Tibial artery (tissue), 4 donors: Measurements from ENCODE around the gene MYOZ2.
A peak's percentile ranks its signal among the peaks of the same experiment; 100 is the strongest.

Source experiments
- DNase-seq, 2 donors: peaks; one replicate each; pipeline ENCODE4 v3.0.0-alpha.2; 2019
- H3K27ac ChIP-seq, 2 donors: fragments of 200-600 bp; sonication (generic) in 1 of 2; 1 replicate in 1 of 2; 2 replicates in 1 of 2; pipeline ENCODE4 v1.5.1; 2018 to 2019; ENCODE audit warnings: mild to moderate bottlenecking in 1 of 2
- H3K27me3 ChIP-seq, 2 donors: fragments of 200-600 bp; sonication (generic) in 1 of 2; one replicate each; pipeline versions ENCODE4 v1.5.1 to v1.6.0; 2016 to 2019
- H3K36me3 ChIP-seq, 3 donors: fragments of 200-600 bp; sonication (generic) in 2 of 3; one replicate each; pipeline ENCODE4 v1.5.1; 2016 to 2019; ENCODE audit warnings: mild to moderate bottlenecking in 2 of 3
- H3K4me1 ChIP-seq, 4 donors: fragments of 200-600 bp; sonication (generic) in 2 of 4; 1 replicate in 3 of 4; 2 replicates in 1 of 4; pipeline ENCODE4 v1.5.1; 2016 to 2019
- H3K4me3 ChIP-seq, 2 donors: fragments of 200-600 bp; sonication (generic) in 1 of 2; 1 replicate in 1 of 2; 2 replicates in 1 of 2; pipeline ENCODE4 v1.5.1; 2018 to 2019; ENCODE audit warnings: mild to moderate bottlenecking in 2 of 2
- H3K9me3 ChIP-seq, 3 donors: fragments of 200-600 bp; sonication (generic) in 1 of 3; one replicate each; pipeline ENCODE4 v1.5.1; 2016 to 2019
- intact Hi-C: fragments of 100-400 bp; cut with DNase I; formaldehyde crosslinking; loops from one replicate; pipeline ENCODE4 v1.15.0; 2023; ENCODE audit warnings: low total_unique reads
- TF ChIP-seq, protein P1 (sequence below), 2 experiments: fragments of 200-600 bp in 1 of 2; fragments of 450-650 bp in 1 of 2; IDR thresholded peaks; one replicate each; pipeline ENCODE4 v1.5.1; 2017 to 2019; ENCODE audit warnings: antibody characterized with exemption in 2 of 2, mild to moderate bottlenecking in 1 of 2, moderate library complexity in 1 of 2

The MYOZ2 gene

DNA sequence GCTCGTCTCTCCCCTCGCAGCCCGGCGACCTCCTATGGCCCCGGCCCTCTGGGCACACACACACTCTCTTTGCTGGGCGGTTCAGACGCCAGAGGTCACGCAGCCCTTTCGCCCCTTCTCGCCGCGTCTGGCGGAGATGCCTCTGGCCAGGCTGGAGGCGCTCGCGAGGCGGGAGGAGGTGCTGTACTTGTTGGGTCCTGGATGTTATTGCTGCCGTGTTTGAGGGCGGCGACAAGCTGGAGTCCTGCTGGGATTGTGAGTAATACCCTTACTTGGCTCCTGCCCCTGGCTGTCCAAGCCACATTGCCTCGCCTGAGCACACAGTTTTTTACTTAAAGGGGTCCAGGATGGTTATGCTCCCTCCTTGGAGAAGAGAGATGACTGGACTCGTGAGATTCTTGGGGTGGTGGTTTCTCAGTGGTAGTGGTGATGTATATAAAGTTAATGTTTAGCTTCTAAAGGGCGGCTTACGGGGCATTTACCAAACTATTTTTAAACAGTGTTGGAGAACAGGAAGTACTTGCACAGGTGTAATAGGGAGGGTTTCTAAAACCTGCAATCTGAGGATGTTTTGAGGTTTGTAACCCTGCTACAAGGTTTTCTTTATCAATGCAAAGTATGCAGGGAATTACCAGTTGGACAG is 77.5 kb downstream of the MYOZ2 start:
- no peaks in the 10 kb centered on the region for H3K9me3 ChIP-seq
- H3K4me3 ChIP-seq, result peak overlapping the region; percentile 81 to 89
- H3K36me3 ChIP-seq, result peaks cover 0 to 17% (median 7%) of the 10 kb centered on the region in 3 donors
- intact Hi-C loops, result loop anchor here (5.0 to 10.0 kb wide), 3 partner anchors 108 to 236 kb away; no protein-coding TSS in a partner anchor
- peaks cover 0 to 32% (median 0%) of the 10 kb centered on the region in 4 donors for H3K4me1 ChIP-seq
- TF ChIP-seq, protein P1, sequence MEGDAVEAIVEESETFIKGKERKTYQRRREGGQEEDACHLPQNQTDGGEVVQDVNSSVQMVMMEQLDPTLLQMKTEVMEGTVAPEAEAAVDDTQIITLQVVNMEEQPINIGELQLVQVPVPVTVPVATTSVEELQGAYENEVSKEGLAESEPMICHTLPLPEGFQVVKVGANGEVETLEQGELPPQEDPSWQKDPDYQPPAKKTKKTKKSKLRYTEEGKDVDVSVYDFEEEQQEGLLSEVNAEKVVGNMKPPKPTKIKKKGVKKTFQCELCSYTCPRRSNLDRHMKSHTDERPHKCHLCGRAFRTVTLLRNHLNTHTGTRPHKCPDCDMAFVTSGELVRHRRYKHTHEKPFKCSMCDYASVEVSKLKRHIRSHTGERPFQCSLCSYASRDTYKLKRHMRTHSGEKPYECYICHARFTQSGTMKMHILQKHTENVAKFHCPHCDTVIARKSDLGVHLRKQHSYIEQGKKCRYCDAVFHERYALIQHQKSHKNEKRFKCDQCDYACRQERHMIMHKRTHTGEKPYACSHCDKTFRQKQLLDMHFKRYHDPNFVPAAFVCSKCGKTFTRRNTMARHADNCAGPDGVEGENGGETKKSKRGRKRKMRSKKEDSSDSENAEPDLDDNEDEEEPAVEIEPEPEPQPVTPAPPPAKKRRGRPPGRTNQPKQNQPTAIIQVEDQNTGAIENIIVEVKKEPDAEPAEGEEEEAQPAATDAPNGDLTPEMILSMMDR (IDR thresholded peaks at IDR 0.05), result no peak
- H3K27me3 ChIP-seq, result no peaks in the 10 kb centered on the region
- peak; percentile 95 to 96 for DNase-seq
- peak overlapping the region; percentile 97 to 98 for H3K27ac ChIP-seq

DNA sequence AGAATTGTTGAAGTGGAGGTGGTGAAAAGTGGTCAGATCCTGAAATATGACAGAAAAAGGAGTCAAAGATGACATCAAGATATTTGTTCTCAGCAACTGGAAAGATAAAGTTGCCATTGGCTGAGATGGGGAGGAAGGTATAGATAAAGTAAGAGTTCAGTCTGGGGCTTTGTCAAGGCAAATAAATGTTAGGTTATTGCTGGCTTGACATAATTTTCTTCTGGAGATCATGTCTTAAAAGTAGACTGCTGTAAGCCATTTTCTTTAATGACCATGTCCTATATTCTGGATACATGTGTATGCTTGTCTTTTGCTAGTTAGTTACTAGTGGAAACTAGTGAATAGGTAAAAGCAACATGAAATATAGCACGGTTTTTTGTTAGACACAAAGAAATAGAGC is 82.5 kb downstream of the MYOZ2 start:
- TF ChIP-seq, protein P1 (IDR thresholded peaks at IDR 0.05), result no peak
- H3K27me3 ChIP-seq, result no peaks in the 10 kb centered on the region
- H3K4me1 ChIP-seq, result peaks cover 0 to 45% (median 0%) of the 10 kb centered on the region in 4 donors
- H3K9me3 ChIP-seq, result no peaks in the 10 kb centered on the region
- H3K36me3 ChIP-seq, result peaks cover 0 to 42% (median 28%) of the 10 kb centered on the region in 3 donors
- intact Hi-C loops, result loop anchor here (10.0 kb wide), 1 partner anchor 113 kb away; no protein-coding TSS in a partner anchor
- H3K4me3 ChIP-seq, result peak overlapping the region; percentile 5
- no peak overlapping the region for H3K27ac ChIP-seq
- DNase-seq, result no peak

DNA sequence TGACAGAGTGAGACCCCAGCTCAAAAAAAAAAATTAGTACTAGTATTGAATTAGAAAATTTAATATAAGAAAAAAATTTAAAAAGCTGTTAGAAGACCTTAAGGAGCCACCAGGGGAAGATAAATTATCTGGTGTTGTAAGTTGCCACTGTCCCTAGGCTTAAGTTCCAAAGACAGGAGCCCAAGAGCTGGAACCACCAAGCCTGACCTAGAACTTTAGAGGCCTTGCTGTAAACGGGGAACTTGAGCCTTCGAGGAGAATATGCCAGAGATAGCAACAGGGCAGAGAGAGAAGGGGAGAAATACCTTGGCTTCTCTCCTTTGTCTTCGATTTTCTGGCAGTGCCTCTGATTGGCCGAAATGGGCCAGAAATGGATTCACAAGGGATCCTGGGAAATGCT is 85.8 kb downstream of the MYOZ2 start:
- intact Hi-C loops, result no loop called here
- TF ChIP-seq, protein P1 (IDR thresholded peaks at IDR 0.05), result no peak
- no peaks in the 10 kb centered on the region for H3K27me3 ChIP-seq
- no peak for DNase-seq
- peaks cover 0 to 24% (median 0%) of the 10 kb centered on the region in 4 donors for H3K4me1 ChIP-seq
- no peak overlapping the region for H3K4me3 ChIP-seq
- H3K36me3 ChIP-seq, result peaks cover 8 to 41% (median 40%) of the 10 kb centered on the region in 3 donors
- H3K27ac ChIP-seq, result no peak overlapping the region
- peaks cover 0 to 3% (median 0%) of the 10 kb centered on the region in 3 donors for H3K9me3 ChIP-seq

DNA sequence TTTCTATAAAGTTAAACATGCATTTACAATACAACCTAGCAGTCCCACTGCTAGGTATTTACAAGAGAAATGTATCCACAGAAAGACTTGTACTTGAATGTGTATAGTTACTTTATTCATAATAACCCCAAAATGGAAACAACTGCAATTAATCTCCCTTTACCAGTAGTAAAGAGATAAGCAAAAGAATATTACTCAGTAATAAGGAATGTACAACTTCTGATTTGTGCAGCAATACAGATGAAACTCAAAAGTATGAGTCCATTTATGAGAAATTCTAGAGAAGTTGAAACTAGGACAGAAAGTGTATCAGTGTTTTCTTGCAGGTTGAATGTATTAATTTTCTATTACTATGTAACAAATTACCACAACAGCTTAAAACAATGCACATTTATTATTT is 92.1 kb downstream of the MYOZ2 start:
- Histone ChIP-seq H3K4me1 (peaks cover 0 to 11% (median 0%) of the 10 kb centered on the region in 4 donors), H3K4me3 (no peak overlapping the region), H3K36me3 (peaks cover 8 to 33% (median 27%) of the 10 kb centered on the region in 3 donors), H3K27me3 (no peaks in the 10 kb centered on the region), H3K9me3 (peaks cover 0 to 3% (median 0%) of the 10 kb centered on the region in 3 donors), H3K27ac (no peak overlapping the region)
- no peak for DNase-seq
- TF ChIP-seq, protein P1 (IDR thresholded peaks at IDR 0.05), result no peak
- intact Hi-C loops, result no loop called here

DNA sequence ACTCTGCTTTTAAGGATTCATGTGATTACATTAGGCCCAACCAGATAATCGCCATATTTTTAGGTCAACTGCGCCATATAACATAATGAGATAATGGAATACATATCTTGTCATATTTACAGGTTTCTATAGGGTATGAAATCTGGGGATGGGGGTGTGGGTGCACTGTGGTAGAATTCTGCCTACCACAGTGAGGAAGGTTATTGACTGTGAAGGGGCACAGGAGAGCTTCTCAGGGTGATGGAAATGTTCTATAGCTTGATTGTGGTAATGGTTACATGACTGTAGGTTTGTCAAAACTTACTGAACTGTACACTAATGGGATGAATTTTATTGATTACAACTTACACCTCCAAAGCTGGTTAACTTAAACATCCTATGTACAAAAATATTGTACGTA is 92.8 kb downstream of the MYOZ2 start:
- peaks cover 8 to 33% (median 22%) of the 10 kb centered on the region in 3 donors for H3K36me3 ChIP-seq
- H3K4me3 ChIP-seq, result no peak overlapping the region
- no peak overlapping the region for H3K27ac ChIP-seq
- intact Hi-C loops, result no loop called here
- TF ChIP-seq, protein P1 (IDR thresholded peaks at IDR 0.05), result no peak
- H3K4me1 ChIP-seq, result peaks cover 0 to 18% (median 0%) of the 10 kb centered on the region in 4 donors
- H3K27me3 ChIP-seq, result no peaks in the 10 kb centered on the region
- peaks cover 0 to 3% (median 0%) of the 10 kb centered on the region in 3 donors for H3K9me3 ChIP-seq
- DNase-seq, result no peak
